Activated naive CD4-positive, alpha-beta T cell treated with Interleukin-2 at 50 U/mL for 16 hours (primary cell): ENCODE measurements around the gene TEX29.

Source experiments
- DNase-seq: peaks from one replicate; pipeline ENCODE4 v3.0.0-alpha.2; 2020

The TEX29 gene

DNA sequence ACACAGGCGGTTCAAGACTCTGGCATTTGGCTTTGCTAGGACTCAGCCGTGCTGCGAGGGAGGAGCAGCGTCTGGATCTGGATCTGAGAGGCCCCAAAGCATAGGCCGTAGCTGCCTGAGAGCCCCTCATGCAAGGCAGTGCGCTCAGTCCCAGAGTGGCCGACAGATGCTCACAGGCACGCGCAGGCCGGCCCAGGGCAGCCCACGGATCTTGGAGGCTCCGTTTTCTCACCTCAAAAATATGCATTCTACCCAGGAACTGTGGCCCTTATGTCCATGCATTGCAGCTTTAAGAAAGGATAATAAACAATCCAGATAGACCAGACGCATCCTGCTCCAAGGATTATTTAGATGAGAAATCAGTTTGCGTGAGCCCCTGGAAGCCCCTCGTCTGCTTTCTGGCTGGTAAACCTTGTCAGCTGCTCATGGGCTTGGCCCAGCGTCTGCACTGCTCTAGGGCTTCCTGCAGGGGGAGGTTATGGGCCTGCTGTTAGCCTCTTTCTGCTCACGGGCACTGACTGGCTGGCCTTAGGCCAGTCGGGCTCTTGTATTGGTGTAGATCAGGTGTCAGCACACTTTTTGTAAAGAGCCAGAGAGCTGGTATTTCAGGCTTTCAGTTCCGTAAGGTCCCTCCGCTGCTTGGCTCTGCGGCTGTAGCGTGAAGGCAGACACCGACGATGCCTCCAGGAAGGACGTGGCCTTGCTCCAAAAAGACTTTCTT lies 24.2 kb downstream of the TEX29 start:
- no peak for DNase-seq

GRCh38 chr13:111345682-111346081 lies 25.2 kb downstream of the TEX29 start:
- no peak for DNase-seq

DNA sequence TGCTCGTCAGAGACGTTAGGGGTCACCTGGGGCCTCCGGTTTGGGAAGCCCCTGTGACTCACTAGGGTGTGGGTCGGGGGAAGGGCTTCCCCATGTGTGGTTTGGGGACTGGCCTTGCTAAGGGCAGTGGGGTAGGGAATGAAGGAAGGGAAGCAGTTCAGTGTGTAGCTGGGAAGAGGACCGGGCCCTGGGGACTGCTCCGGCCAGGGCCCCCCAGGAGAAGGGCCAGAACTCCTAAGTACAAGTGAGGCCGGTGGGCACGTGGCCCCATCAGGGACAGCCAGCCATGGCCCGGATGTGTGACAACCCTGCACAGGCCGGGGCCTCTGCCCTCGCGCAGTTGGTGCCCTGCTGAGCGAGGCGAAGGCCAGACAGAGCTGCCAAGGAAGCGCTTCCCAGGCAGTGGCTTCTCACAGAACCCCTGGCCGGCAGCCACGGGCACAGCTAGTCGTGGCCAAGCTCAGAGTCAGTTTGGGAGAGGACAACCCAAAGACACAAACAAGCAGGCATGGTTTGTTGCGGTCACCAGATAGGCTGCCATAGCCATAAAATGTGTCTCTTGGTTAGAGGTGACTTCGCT lies 25.7 kb downstream of the TEX29 start:
- DNase-seq, result no peak

DNA sequence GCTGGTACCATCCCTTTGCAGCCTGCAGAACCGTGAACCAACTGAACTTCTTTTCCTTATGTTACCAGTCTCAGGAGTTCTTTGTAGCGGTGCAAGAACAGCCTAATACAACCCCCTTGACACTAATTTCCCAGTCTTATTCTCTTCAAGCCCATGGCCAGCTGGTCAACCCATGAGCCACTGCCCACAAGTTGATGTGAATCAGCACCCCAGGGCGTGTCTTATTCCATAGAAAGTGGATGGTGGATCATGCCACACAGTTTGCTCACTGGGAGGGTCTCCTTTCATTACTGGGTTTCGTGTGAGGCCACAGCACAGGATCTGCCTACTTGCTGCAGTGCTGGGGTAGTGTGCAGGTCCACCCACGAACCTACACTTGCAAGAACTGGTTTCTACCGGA lies 27.0 kb downstream of the TEX29 start:
- no peak for DNase-seq

DNA sequence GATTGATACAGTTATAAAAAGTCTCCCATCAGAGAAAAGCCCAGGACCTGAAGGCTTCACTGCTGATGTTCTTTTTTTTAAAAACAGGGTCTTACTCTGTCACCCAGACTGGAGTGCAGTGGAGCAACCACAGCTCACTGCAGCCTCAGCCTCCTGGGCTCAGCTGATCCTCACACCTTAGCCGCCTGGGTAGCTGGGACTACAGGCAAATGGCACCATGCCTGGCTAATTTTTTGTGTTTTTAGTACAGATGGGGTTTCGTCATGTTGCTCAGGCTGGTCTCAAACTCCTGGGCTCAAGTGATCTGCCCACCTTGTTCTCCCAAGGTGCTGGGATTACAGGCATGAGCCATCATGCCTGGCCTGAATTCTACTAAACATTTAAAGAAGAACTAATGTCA lies 33.1 kb downstream of the TEX29 start:
- no peak for DNase-seq

GRCh38 chr13:111354789-111355188 lies 34.3 kb downstream of the TEX29 start:
- no peak for DNase-seq

- DNase-seq, result no peak
Observed at GRCh38 chr13:111356795-111357194, 36.4 kb downstream of the TEX29 start.

DNA sequence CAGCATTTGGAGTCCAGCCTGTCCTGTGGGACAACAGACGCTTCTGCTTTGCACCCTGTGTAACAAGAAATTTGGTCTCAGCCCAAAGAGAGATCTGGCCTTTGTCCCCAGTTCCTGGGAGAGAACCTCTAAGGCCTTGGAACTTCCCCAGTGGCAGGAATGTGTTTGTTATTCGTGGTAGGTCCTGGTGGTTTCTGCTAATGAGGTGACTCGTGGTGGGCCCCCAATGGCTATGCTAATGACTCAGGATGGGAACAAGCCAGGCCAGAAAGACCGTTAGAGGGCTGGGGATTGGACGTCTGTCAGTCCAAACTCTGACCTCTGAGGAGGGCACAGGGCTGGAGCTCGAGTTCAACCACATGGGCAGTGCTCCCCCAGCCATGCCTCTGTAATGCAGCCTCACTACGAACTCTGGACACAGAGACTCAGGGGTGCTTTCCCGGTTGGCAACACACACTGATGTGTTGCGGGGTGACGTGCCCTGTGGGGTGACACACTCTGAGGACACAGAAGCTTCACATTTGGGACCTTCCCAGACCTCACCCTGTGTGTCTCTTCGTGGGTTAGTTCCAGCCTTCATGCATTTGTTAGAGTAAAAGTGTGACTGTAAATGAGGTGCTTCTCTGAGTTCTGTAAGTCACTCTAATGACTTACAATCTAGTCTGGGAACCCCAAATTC lies 38.9 kb downstream of the TEX29 start:
- DNase-seq, result no peak

DNA sequence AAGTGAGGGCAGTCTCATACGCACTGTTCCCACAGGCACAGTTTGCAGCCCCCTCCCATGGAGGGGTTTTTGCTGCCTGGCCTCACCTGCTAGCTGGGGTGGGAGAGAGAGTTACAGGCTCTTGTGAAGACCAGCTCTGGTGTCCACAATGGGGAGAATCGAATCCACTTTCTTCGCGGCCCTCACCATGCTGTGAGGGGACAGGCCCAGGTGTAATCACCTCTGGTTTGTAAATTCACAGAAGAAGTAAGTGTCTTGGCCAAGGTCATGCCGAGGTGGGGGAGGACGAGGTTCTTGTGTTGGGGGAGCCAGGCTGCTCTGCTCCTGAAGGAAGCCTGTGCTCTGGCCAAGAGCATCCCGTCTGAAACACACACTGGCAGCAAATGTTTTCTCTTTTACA lies 39.5 kb downstream of the TEX29 start:
- no peak for DNase-seq

DNA sequence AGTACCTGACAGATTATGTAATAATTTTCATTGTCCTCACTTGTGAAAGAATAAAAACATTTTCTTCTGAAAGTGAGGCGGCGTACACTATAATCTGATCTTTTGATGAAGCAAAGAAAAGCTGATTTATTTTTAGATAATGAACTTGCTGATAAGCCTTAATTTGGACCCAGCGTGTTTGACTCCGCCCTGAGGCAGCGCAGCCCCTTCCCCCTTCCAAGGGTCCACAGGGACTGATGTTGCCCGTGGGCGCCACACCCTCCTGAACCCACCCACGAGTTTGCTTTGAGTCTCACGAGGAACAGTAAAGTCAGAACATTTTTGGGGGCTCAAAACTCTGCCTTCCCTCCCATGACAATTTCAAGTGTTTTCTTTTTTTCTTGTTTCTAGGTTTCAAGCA lies 40.0 kb downstream of the TEX29 start:
- no peak for DNase-seq

GRCh38 chr13:111361046-111361872 lies 40.8 kb downstream of the TEX29 start:
- no peak for DNase-seq

DNA sequence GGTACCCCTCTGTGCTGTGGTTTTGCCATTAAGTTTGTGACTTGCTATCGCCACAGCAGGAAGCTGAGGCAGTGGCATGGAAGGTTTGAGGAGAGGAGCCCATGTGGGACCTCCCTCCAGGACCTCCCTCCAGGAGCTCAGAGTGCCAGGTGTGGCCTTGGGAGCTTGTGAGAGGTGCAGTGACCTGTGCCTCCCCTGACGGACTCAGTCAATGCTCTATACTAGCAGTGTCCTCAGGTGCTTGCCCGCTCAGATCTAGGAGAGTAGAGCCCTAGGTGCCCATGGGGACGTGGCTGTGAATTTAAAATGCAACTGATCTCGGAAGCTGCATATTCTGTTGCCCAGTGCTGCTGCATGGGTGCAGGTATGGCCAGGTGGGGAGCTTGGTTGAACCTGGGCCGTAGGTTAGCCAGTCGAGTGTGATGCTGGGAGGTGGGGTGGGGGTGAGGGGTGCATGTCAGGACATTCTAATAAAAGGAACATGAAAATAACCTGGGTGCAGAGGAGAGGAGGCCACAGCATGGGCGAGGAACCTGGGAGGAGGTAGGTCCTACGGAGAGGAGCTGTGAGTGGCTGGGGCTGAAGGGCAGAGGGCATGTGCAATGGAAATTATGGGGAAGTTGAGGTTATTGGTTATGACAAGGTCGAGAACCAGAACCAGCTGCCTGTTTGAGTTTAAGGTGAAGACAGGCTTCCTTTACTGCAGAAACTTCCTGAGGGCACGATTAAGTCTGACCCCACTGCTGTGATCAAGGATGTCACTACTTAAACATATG lies 41.6 kb downstream of the TEX29 start:
- DNase-seq, result no peak

GRCh38 chr13:111363121-111363520 lies 42.7 kb downstream of the TEX29 start:
- DNase-seq, result no peak

- DNase-seq, result no peak
Observed at GRCh38 chr13:111363591-111363990, 43.1 kb downstream of the TEX29 start.

GRCh38 chr13:111365149-111366005 lies 44.9 kb downstream of the TEX29 start:
- no peak for DNase-seq

- no peak for DNase-seq
Observed at GRCh38 chr13:111367340-111367739, 46.9 kb downstream of the TEX29 start.

DNA sequence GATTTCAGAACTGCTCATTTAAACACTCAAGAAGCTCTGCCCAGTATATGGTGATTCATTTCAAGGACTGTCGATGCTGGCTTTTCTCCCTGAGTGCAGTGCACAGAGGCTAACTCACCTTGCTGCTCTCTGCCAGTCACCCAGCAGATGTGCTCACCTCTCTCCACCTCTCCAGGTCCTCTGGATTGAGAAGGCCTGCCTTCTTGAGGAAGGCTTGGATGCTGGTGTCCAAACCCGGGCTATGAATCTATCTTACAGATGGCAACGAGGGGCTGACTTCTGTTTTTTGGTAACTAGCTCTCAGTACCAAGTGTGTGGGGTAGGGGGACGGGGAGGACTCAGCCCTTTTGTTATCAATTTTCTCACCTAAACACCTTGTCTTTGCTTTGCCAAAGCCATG lies 47.6 kb downstream of the TEX29 start:
- DNase-seq, result no peak

- no peak for DNase-seq
Observed at GRCh38 chr13:111370147-111370546, 49.7 kb downstream of the TEX29 start.

DNA sequence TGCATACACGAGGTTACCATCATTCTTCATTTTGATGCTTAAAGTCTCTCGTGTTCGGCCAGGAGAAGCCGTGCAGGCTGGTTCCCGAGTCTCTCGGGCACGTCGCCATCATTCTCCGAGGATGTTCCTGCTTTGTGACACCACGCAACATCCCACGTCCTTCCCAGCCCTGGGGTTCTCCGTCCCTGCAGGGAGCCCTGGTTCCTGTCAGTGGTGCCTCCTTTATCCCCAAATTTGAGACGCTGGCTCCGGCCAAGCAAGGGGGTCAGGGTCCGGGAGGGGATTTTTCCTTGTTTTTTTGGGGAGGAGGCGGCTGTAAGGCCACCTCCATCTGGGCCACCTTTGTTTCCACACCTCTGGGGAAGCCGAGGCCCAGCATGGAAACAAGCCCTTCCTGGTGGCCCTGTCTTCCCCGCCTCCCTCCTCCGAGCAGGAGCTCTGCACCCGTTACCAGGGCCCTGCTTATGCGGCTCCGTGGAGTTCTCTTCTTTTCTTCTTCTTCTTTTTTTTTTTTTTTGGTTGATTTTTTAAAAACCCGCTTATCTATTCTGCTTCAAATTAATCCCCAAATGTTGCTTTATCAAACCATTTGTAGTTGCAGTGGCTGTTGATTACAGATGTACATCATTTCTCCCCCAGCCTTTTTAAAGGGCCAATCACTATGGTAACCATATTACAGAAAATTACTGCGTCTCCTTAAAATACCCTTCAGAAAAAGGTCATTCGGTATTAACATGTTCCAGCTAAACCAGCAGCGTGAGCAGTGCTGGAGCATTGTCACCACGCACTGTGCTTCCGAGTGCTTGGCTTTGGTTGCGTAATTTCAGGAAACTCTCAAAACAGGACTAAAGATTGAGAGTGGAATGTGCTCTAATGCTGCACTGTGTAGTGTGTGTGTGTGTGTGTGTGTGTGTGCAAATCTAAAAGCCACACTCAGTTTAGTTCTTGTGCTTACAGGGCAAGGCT lies 50.4 kb downstream of the TEX29 start:
- DNase-seq, result no peak

DNA sequence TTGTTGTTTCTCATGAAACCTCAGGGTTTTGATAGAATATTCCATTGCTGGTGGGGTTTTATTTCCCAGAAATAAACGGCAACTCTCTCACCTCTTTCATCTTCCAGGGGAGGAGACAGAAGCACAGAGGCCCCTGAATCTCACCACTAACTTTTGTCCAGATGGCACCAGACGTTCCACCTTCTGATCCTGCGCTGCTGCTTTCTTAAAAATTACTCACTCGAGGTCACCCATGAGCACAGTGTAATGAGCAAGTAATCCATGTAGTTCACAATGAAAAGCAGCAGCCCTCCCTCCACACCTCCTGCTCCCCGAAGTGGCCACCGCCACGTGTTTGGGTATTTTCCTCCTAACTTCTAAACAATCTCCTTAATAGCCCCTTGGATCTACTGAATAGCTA lies 51.3 kb downstream of the TEX29 start:
- no peak for DNase-seq
